Measurements from ENCODE around the gene SLAIN2. TPM values are rescaled to one million over a fixed set of nuclear protein-coding genes. Genes with fewer than 3 reads are reported as not detected.
"Not testable (repeated sequence)": the region's sequence is repeated elsewhere in the genome, so short reads cannot be mapped to it uniquely, and the experiment has no call there.

The SLAIN2 gene
- total RNA-seq, 1 experiment from 2014 or later: 44.8 TPM

- no peak overlapping the region for H3K4me3 Mint-ChIP-seq (ENCODE audit: unreplicated experiment)
- Histone ChIP-seq H3K9me3 (no peaks in the 10 kb centered on the region), H3K4me1 (no peaks in the 10 kb centered on the region), H3K27me3 (replicated peaks; ENCODE audit: control insufficient read depth, insufficient read depth, low read length) (no peaks in the 10 kb centered on the region), H3K36me3 (ENCODE audit: control insufficient read depth, insufficient read depth, low read length) (no peaks in the 10 kb centered on the region), H3K4me3 (ENCODE audit: low read depth, low read length) (no peak overlapping the region)
- TF ChIP-seq, protein P1, sequence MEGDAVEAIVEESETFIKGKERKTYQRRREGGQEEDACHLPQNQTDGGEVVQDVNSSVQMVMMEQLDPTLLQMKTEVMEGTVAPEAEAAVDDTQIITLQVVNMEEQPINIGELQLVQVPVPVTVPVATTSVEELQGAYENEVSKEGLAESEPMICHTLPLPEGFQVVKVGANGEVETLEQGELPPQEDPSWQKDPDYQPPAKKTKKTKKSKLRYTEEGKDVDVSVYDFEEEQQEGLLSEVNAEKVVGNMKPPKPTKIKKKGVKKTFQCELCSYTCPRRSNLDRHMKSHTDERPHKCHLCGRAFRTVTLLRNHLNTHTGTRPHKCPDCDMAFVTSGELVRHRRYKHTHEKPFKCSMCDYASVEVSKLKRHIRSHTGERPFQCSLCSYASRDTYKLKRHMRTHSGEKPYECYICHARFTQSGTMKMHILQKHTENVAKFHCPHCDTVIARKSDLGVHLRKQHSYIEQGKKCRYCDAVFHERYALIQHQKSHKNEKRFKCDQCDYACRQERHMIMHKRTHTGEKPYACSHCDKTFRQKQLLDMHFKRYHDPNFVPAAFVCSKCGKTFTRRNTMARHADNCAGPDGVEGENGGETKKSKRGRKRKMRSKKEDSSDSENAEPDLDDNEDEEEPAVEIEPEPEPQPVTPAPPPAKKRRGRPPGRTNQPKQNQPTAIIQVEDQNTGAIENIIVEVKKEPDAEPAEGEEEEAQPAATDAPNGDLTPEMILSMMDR (IDR thresholded peaks at IDR 0.05; ENCODE audit: insufficient read depth in 1 of 2, low read depth in 1 of 2, low read length in 1 of 2, severe bottlenecking in 1 of 2, unreplicated experiment in 1 of 2): no peak
- intact Hi-C loops (cut with micrococcal nuclease; ENCODE audit: unreplicated experiment): no loop called here
- ChIA-PET CTCF (no interaction called here), POLR2A (no interaction called here)
- no peaks in the 10 kb centered on the region for H3K27me3 Mint-ChIP-seq (ENCODE audit: insufficient read depth, unreplicated experiment)
- DNase-seq: no peak
- BruUV-seq (replicated peaks): no TSS peak
- H3K9me3 Mint-ChIP-seq (ENCODE audit: unreplicated experiment): no peaks in the 10 kb centered on the region
- no peak overlapping the region for H3K27ac Mint-ChIP-seq (ENCODE audit: unreplicated experiment)
- no peaks in the 10 kb centered on the region for H3K36me3 Mint-ChIP-seq (ENCODE audit: insufficient read depth, unreplicated experiment)
- no peaks in the 10 kb centered on the region for H3K4me1 Mint-ChIP-seq (ENCODE audit: low read depth, unreplicated experiment)
Measured at GRCh38 chr4:48308901-48309300, 32.4 kb upstream of the SLAIN2 start.

DNA sequence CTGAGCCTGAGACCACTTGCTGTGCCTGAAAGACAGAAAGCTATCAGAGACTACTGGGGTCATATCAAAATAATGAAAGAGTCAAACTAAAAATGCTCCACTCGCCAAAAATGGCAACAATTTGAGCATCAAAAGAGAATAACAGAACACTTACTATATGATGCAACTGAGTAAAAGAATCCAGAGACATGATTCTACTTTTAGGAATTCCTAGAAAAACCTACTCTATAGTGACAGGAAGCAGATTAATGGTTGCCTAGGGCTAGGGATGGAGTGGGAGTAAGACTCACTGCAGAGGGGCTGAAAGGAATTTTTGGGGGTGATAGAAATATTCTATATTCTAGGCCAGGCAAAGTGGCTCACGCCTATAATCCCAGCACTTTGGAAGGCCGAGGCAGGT, 29.4 kb upstream of the SLAIN2 start:
- intact Hi-C loops (cut with micrococcal nuclease; ENCODE audit: unreplicated experiment): loop anchor here (10.0 kb wide), 1 partner anchor 173 kb away; the partner anchor contains the start of gene SLC10A4
- no peak overlapping the region for H3K4me3 Mint-ChIP-seq (ENCODE audit: unreplicated experiment)
- Histone ChIP-seq H3K4me1 (no peaks in the 10 kb centered on the region), H3K36me3 (ENCODE audit: control insufficient read depth, insufficient read depth, low read length) (no peaks in the 10 kb centered on the region), H3K27me3 (replicated peaks; ENCODE audit: control insufficient read depth, insufficient read depth, low read length) (no peaks in the 10 kb centered on the region), H3K4me3 (ENCODE audit: low read depth, low read length) (no peak overlapping the region), H3K9me3 (no peaks in the 10 kb centered on the region)
- no peaks in the 10 kb centered on the region for H3K4me1 Mint-ChIP-seq (ENCODE audit: low read depth, unreplicated experiment)
- TF ChIP-seq, protein P1 (IDR thresholded peaks at IDR 0.05; ENCODE audit: insufficient read depth in 1 of 2, low read depth in 1 of 2, low read length in 1 of 2, severe bottlenecking in 1 of 2, unreplicated experiment in 1 of 2): no peak
- no peak for DNase-seq
- BruUV-seq (replicated peaks): no TSS peak
- H3K27me3 Mint-ChIP-seq (ENCODE audit: insufficient read depth, unreplicated experiment): no peaks in the 10 kb centered on the region
- H3K9me3 Mint-ChIP-seq (ENCODE audit: unreplicated experiment): no peaks in the 10 kb centered on the region
- no peaks in the 10 kb centered on the region for H3K36me3 Mint-ChIP-seq (ENCODE audit: insufficient read depth, unreplicated experiment)
- CTCF ChIA-PET: no interaction called here
- POLR2A ChIA-PET: no interaction called here
- H3K27ac Mint-ChIP-seq (ENCODE audit: unreplicated experiment): no peak overlapping the region

GRCh38 chr4:48314746-48315145, 26.6 kb upstream of the SLAIN2 start:
- not testable (repeated sequence) for H3K4me3 Mint-ChIP-seq (ENCODE audit: unreplicated experiment)

More at GRCh38 chr4:48314746-48315145, 26.6 kb upstream of the SLAIN2 start:
- H3K27me3 Mint-ChIP-seq (ENCODE audit: insufficient read depth, unreplicated experiment); DNase-seq; H3K36me3 ChIP-seq (ENCODE audit: control insufficient read depth, insufficient read depth, low read length); H3K9me3 ChIP-seq; H3K9me3 Mint-ChIP-seq (ENCODE audit: unreplicated experiment); H3K36me3 Mint-ChIP-seq (ENCODE audit: insufficient read depth, unreplicated experiment); POLR2A ChIA-PET; H3K27me3 ChIP-seq (replicated peaks; ENCODE audit: control insufficient read depth, insufficient read depth, low read length); H3K4me1 Mint-ChIP-seq (ENCODE audit: low read depth, unreplicated experiment); H3K27ac Mint-ChIP-seq (ENCODE audit: unreplicated experiment); BruUV-seq (replicated peaks); H3K4me1 ChIP-seq; H3K4me3 ChIP-seq (ENCODE audit: low read depth, low read length); CTCF ChIA-PET: not testable (repeated sequence)
- intact Hi-C loops (cut with micrococcal nuclease; ENCODE audit: unreplicated experiment): loop anchor here (5.0 to 10.0 kb wide), 3 partner anchors 63 to 170 kb away; partner anchors contain the start of gene SLC10A4

All from Caco-2 (cell line).